ENCODE data around the gene ATP13A5. TPM values are rescaled to one million over a fixed set of nuclear protein-coding genes. Genes with fewer than 3 reads are reported as not detected.

ATP13A5 gene
- total RNA-seq, 1 experiment from 2014 or later: not detected

GRCh38 chr3:193375614-193376013 lies 2.9 kb downstream of the ATP13A5 start:
- ATAC-seq (no peak), DNase-seq (ENCODE audit: low read depth, low spot score) (no peak)
- peaks cover 5% of the 10 kb centered on the region; the same call in 1 of the 2 replicates for H3K27me3 ChIP-seq (ENCODE audit: control insufficient read depth, insufficient read depth, low read length)
- no peak for TF ChIP-seq POLR2AphosphoS5 (IDR thresholded peaks at IDR 0.05; ENCODE audit: low read depth, low read length)
- no peak for TF ChIP-seq CTCF (IDR thresholded peaks at IDR 0.05)
- TF ChIP-seq, protein P1, sequence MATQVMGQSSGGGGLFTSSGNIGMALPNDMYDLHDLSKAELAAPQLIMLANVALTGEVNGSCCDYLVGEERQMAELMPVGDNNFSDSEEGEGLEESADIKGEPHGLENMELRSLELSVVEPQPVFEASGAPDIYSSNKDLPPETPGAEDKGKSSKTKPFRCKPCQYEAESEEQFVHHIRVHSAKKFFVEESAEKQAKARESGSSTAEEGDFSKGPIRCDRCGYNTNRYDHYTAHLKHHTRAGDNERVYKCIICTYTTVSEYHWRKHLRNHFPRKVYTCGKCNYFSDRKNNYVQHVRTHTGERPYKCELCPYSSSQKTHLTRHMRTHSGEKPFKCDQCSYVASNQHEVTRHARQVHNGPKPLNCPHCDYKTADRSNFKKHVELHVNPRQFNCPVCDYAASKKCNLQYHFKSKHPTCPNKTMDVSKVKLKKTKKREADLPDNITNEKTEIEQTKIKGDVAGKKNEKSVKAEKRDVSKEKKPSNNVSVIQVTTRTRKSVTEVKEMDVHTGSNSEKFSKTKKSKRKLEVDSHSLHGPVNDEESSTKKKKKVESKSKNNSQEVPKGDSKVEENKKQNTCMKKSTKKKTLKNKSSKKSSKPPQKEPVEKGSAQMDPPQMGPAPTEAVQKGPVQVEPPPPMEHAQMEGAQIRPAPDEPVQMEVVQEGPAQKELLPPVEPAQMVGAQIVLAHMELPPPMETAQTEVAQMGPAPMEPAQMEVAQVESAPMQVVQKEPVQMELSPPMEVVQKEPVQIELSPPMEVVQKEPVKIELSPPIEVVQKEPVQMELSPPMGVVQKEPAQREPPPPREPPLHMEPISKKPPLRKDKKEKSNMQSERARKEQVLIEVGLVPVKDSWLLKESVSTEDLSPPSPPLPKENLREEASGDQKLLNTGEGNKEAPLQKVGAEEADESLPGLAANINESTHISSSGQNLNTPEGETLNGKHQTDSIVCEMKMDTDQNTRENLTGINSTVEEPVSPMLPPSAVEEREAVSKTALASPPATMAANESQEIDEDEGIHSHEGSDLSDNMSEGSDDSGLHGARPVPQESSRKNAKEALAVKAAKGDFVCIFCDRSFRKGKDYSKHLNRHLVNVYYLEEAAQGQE (IDR thresholded peaks at IDR 0.05; ENCODE audit: insufficient read depth in 1 of 2, low read depth in 2 of 2, low read length in 1 of 2): no peak
- no peak for TF ChIP-seq TCF7L2 (IDR thresholded peaks at IDR 0.05; ENCODE audit: low read depth, low read length)
- no peak for TF ChIP-seq SIN3A (IDR thresholded peaks at IDR 0.05; ENCODE audit: borderline replicate concordance, insufficient read depth, low read depth, low read length)
- no peak overlapping the region for H3K4me3 ChIP-seq (ENCODE audit: low read depth in 2 of 2, low read length in 2 of 2)
- BruUV-seq (replicated peaks): no TSS peak
- ChIA-PET CTCF (no interaction called here), POLR2A (interaction anchor here (0.6 kb wide), 1 partner anchor 35 kb away, joined by 5 read pairs; no protein-coding TSS in a partner anchor)
- no peaks in the 10 kb centered on the region for H3K4me1 ChIP-seq (ENCODE audit: control insufficient read depth, insufficient read depth, low read length)
- H3K9me3 ChIP-seq (ENCODE audit: control insufficient read depth, insufficient read depth, low read depth, low read length): no peaks in the 10 kb centered on the region
- no peaks in the 10 kb centered on the region for H3K36me3 ChIP-seq (ENCODE audit: control insufficient read depth, insufficient read depth, low read length)
- intact Hi-C loops (cut with micrococcal nuclease; ENCODE audit: unreplicated experiment) (no loop called here), in situ Hi-C loops (cut with HindIII; ENCODE audit: low pct_unique_long_range_greater_than_20kb, low sequenced_read_pairs) (no loop called here)
- H3K27ac ChIP-seq (ENCODE audit: low read length): no peak overlapping the region

GRCh38 chr3:193372783-193373182 lies 5.8 kb downstream of the ATP13A5 start:
- H3K27me3 ChIP-seq (ENCODE audit: control insufficient read depth, insufficient read depth, low read length): no peaks in the 10 kb centered on the region; the same call in 1 of the 2 replicates
- TF ChIP-seq, protein P1 (IDR thresholded peaks at IDR 0.05; ENCODE audit: insufficient read depth in 1 of 2, low read depth in 2 of 2, low read length in 1 of 2): no peak
- no peak for TF ChIP-seq TCF7L2 (IDR thresholded peaks at IDR 0.05; ENCODE audit: low read depth, low read length)
- TF ChIP-seq POLR2AphosphoS5 (IDR thresholded peaks at IDR 0.05; ENCODE audit: low read depth, low read length): no peak
- no peak for TF ChIP-seq CTCF (IDR thresholded peaks at IDR 0.05)
- no peak for TF ChIP-seq SIN3A (IDR thresholded peaks at IDR 0.05; ENCODE audit: borderline replicate concordance, insufficient read depth, low read depth, low read length)
- intact Hi-C loops (cut with micrococcal nuclease; ENCODE audit: unreplicated experiment) (no loop called here), in situ Hi-C loops (cut with HindIII; ENCODE audit: low pct_unique_long_range_greater_than_20kb, low sequenced_read_pairs) (no loop called here)
- ATAC-seq (no peak), DNase-seq (ENCODE audit: low read depth, low spot score) (no peak)
- H3K9me3 ChIP-seq (ENCODE audit: control insufficient read depth, insufficient read depth, low read depth, low read length): no peaks in the 10 kb centered on the region
- POLR2A ChIA-PET: no interaction called here
- BruUV-seq (replicated peaks): no TSS peak
- H3K36me3 ChIP-seq (ENCODE audit: control insufficient read depth, insufficient read depth, low read length): no peaks in the 10 kb centered on the region
- CTCF ChIA-PET: no interaction called here
- H3K27ac ChIP-seq (ENCODE audit: low read length): no peak overlapping the region
- no peaks in the 10 kb centered on the region for H3K4me1 ChIP-seq (ENCODE audit: control insufficient read depth, insufficient read depth, low read length)
- no peak overlapping the region for H3K4me3 ChIP-seq (ENCODE audit: low read depth in 2 of 2, low read length in 2 of 2)

Data from Panc1 (cell line).